GM19099 (cell line): ENCODE results near the gene ERBB4.

Source experiments
- POLR2A ChIP-seq: IDR thresholded peaks from 3 replicates; pipeline ENCODE4 v1.6.1; 2011; ENCODE audit warnings: low read depth; ENCODE audit not compliant: insufficient read length; ENCODE audit errors: extremely low read depth

Gene ERBB4

GRCh38 chr2:212180408-212181083 lies 358.1 kb downstream of the ERBB4 start:
- TF ChIP-seq POLR2A, result no peak

- TF ChIP-seq POLR2A, result no peak
Observed at GRCh38 chr2:212177724-212178123, 360.9 kb downstream of the ERBB4 start.

- TF ChIP-seq POLR2A, result no peak
Observed at GRCh38 chr2:212176151-212176550, 362.5 kb downstream of the ERBB4 start.

GRCh38 chr2:212173756-212174510 lies 364.7 kb downstream of the ERBB4 start:
- no peak for TF ChIP-seq POLR2A

- no peak for TF ChIP-seq POLR2A
Observed at GRCh38 chr2:212173331-212173730, 365.3 kb downstream of the ERBB4 start.

GRCh38 chr2:212170382-212170781 lies 368.2 kb downstream of the ERBB4 start:
- no peak for TF ChIP-seq POLR2A

- TF ChIP-seq POLR2A, result no peak
Observed at GRCh38 chr2:212158081-212158480, 380.5 kb downstream of the ERBB4 start.

- TF ChIP-seq POLR2A, result no peak
Observed at GRCh38 chr2:212157012-212157411, 381.6 kb downstream of the ERBB4 start.

GRCh38 chr2:212156088-212156487 lies 382.5 kb downstream of the ERBB4 start:
- no peak for TF ChIP-seq POLR2A

- TF ChIP-seq POLR2A, result no peak
Observed at GRCh38 chr2:212154477-212154878, 384.1 kb downstream of the ERBB4 start.

GRCh38 chr2:212153923-212154322 lies 384.7 kb downstream of the ERBB4 start:
- no peak for TF ChIP-seq POLR2A

GRCh38 chr2:212147921-212148513 lies 390.6 kb downstream of the ERBB4 start:
- no peak for TF ChIP-seq POLR2A

GRCh38 chr2:212146416-212146815 lies 392.2 kb downstream of the ERBB4 start:
- no peak for TF ChIP-seq POLR2A

GRCh38 chr2:212145121-212145520 lies 393.5 kb downstream of the ERBB4 start:
- no peak for TF ChIP-seq POLR2A

GRCh38 chr2:212142631-212143030 lies 396.0 kb downstream of the ERBB4 start:
- no peak for TF ChIP-seq POLR2A

GRCh38 chr2:212141499-212141898 lies 397.1 kb downstream of the ERBB4 start:
- TF ChIP-seq POLR2A, result no peak
